HUDEP-2 (cell line): ENCODE data around the gene KLC4.
A peak's percentile ranks its signal among the peaks of the same experiment; 100 is the strongest.
"Not testable (repeated sequence)": the region's sequence is repeated elsewhere in the genome, so short reads cannot be mapped to it uniquely, and the experiment has no call there.

Experiments
- DNase-seq, 76 experiments: peaks; one replicate each; lab custom pipeline; 2025; ENCODE audit not compliant: unreplicated experiment in 76 of 76; lab: John Stamatoyannopoulos, UW

KLC4 gene

GRCh38 chr6:43035495-43036194 lies 23.8 kb upstream of the KLC4 start:
- DNase-seq: no peak

GRCh38 chr6:43036712-43037111 lies 22.7 kb upstream of the KLC4 start:
- DNase-seq: no peak

GRCh38 chr6:43037197-43037596 lies 22.2 kb upstream of the KLC4 start:
- no peak for DNase-seq

GRCh38 chr6:43037706-43038105 lies 21.7 kb upstream of the KLC4 start:
- no peak for DNase-seq

GRCh38 chr6:43038727-43039126 lies 20.7 kb upstream of the KLC4 start:
- no peak for DNase-seq

- no peak for DNase-seq
Observed at GRCh38 chr6:43040542-43041257, 18.7 kb upstream of the KLC4 start.

GRCh38 chr6:43041475-43041874 lies 18.0 kb upstream of the KLC4 start:
- not testable (repeated sequence) for DNase-seq

- DNase-seq: no peak
Observed at GRCh38 chr6:43043310-43043709, 16.1 kb upstream of the KLC4 start.

GRCh38 chr6:43045371-43045930 lies 14.0 kb upstream of the KLC4 start:
- no peak for DNase-seq

GRCh38 chr6:43047998-43048397 lies 11.4 kb upstream of the KLC4 start:
- DNase-seq: no peak

- DNase-seq: no peak
Observed at GRCh38 chr6:43050981-43051380, 8.4 kb upstream of the KLC4 start.

- no peak for DNase-seq
Observed at GRCh38 chr6:43052225-43052841, 7.1 kb upstream of the KLC4 start.

GRCh38 chr6:43052842-43053544 lies 6.4 kb upstream of the KLC4 start:
- peak in 24 of 76 experiments; percentile 17 to 84 (median 38) for DNase-seq

- DNase-seq: peak in 75 of 76 experiments; percentile 42 to 97 (median 95)
Observed at GRCh38 chr6:43053545-43054205, 5.8 kb upstream of the KLC4 start, which contains the start of gene CUL7. CUL7 (minus strand) TSS chr6:43053851; CDS start chr6:43052788, 1,063 bp downstream.

GRCh38 chr6:43054206-43054943 lies 5.1 kb upstream of the KLC4 start:
- peak in 2 of 76 experiments; percentile 8 to 32 for DNase-seq

GRCh38 chr6:43055966-43056365 lies 3.5 kb upstream of the KLC4 start:
- no peak for DNase-seq

GRCh38 chr6:43058531-43058930 lies 900 bp upstream of the KLC4 start:
- DNase-seq: peak in 17 of 76 experiments; percentile 5 to 54 (median 25)

GRCh38 chr6:43060034-43060754 lies 763 bp downstream of the KLC4 start:
- no peak for DNase-seq
